GM18505 (cell line): ENCODE measurements around the gene CLSTN3.
"Not testable (repeated sequence)": the region's sequence is repeated elsewhere in the genome, so short reads cannot be mapped to it uniquely, and the experiment has no call there.

Source experiments
- ATAC-seq: cut with Tn5 transposase; IDR thresholded peaks from one replicate; pipeline ENCODE4 v1.9.1; 2021; ENCODE audit not compliant: unreplicated experiment
- POLR2A ChIP-seq: IDR thresholded peaks from 4 replicates; pipeline ENCODE4 v1.6.1; 2011; ENCODE audit warnings: borderline replicate concordance; ENCODE audit not compliant: insufficient read depth, insufficient read length; ENCODE audit errors: extremely low read depth

CLSTN3 gene

GRCh38 chr12:7096006-7096932 lies 33.9 kb upstream of the CLSTN3 start:
- ATAC-seq, result no peak
- TF ChIP-seq POLR2A, result no peak

DNA sequence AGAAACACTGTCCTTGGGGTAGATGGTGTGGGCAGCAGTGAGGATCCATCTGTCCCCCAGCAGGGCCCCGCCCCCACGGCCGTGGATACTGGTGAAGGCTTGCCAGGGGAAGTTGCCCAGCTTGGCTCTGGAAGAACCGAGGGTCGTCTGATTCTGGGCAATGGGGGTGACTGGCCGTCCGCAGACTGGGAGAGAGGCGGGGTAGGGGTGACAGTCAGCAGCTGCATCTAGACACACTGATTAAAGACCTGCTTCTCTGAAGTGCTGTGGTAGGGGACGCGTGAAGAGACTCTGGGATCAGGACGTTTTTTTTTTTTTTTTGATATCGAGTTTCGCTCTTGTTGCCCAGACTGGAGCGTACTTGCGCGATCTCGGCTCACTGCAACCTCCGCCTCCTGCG lies 33.2 kb upstream of the CLSTN3 start:
- no peak for TF ChIP-seq POLR2A
- no peak for ATAC-seq

- no peak for ATAC-seq
- no peak for TF ChIP-seq POLR2A
These were observed 30.7 kb upstream of the CLSTN3 start for GRCh38 chr12:7099290-7099996.

DNA sequence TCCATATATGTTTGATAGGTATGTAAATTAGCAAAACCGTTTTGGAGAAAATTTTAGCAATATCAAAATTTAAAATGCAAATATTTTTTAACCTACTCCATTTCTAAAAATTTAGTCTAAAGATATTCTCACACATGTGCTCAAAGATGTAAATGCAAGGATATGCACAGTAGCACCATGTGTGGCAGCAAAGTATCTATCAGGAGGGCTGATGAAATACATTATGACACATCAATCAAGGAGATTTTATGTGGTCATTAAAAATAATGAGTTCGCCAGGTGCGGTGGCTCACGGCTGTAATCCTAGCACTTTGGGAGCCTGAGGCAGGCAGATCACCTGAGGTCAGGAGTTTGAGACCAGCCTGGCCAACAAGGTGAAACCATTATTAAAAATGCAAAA lies 29.9 kb upstream of the CLSTN3 start:
- ATAC-seq, result no peak
- no peak for TF ChIP-seq POLR2A

DNA sequence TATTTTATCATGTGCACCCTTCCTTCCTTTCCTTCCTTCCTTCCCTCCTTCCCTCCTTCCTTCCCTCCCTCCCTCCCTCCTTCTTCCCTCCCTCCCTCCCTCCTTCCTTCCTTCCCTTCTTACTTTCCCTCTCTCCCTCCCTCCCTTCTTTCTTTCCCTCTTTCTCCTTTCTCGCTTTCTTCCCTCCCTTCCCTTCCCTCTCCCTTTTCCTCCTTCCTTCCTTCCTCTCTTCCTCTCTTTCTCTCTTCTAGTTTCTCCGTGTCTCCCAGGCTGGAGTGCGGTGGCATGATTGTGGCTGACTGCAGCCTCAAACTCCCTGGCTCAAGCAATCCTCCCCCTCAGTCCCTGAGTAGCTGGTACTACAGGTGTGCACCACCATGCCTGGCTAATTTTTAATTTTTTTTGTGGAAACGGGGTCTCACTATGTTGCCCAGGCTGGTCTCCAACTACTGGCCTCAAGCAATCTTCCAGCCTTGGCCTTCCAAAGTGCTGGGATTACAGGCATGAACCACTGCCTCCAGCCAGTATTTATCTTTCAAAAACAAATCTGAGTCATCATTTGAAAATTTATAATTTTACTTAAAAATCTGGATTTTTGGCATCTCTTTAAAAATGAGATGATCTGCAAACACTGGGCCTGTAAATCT lies 29.0 kb upstream of the CLSTN3 start:
- ATAC-seq, result no peak
- TF ChIP-seq POLR2A, result no peak

DNA sequence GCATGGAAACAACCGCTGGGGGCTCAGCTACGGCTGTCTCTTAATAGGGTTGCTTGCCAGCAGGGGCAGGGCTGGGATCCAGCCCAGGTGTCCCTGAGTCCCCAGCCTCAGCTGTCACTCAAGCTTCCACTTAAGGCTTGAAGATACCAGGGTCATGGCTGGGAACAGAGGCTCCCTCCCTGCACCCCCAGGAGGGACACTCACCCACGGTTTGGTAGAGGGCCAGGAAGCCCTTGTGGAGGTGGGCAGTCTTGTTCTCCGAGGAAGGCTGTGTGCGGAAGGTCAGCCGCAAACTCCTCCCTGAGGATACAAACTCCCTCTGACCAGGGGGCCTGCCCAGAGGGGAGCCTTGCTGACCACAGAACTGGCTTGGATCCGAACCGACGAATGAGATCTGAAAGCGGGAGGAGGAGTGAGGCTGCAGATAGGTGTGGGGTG lies 28.5 kb upstream of the CLSTN3 start:
- no peak for TF ChIP-seq POLR2A
- no peak for ATAC-seq

DNA sequence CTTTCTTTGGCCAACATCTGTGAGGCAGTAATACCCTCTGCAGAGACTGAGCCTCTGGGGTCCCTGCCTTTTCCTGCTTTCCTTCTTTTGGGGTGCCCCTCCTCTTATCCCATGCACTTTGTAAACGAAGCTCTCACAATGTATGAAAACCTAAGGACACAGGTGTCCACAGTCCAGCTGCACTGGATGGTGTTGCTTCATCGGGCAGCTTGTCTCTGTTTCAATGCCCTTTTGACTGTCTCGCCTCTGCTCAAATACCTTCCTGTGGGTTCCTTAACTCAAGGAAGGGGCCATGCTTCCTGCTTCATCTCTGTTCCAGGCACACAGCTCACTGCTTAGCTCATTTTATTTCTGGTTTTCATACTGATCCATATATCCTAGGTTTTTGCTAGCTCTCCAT lies 27.6 kb upstream of the CLSTN3 start:
- ATAC-seq, result no peak
- TF ChIP-seq POLR2A, result no peak

DNA sequence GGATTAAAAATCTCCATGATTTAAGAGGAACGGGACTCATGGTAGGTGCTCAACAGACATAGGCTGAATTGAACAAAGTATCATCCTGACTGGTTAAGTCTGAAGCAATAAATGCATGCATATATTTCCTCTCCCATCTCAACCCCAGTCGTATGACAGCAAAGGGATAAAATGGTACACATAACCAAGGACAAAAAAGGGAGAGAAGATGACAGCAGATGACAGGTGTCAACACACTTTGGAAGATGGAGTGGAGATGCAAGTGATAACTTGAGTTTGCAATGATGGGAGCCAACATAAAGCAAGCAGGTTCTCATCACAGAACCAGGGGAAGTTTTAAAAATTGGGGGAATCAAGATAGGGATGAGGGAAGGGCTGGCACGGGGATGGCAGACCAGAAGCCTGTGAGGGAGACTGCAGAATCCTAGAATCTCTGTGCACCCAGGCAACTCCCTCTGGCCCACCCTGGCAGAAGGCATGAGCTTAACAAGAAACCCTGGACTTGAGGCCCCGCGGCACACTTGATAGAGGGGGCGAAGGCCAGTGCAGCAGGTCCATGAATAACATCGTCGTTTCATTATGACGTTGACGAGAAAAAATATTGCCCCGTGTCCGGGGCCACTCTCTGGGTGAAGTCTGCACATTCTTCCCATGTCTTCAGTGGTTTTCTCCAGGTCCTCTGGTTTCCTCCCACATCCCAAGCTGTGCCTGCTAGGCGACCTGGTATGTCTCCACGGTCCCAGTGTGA lies 26.2 kb upstream of the CLSTN3 start:
- no peak for TF ChIP-seq POLR2A
- no peak for ATAC-seq

DNA sequence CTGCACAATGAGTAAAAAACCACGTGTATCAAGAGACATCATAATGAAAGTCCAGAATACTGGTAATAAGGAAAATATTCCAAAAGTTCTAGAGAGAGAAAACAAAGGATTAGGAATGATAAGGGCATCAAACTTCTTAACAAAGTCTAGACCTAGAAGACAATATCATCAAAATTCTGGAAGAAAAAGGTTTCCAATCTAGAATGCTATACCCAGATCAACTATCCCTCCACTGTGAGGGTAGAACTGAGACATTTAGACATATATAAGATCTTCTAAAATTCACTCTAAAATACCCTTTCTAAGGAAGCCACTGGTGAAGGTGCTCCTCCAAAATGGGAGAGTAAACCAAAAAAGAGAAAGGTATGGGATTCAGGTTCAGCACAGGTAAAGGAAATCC lies 24.1 kb upstream of the CLSTN3 start:
- TF ChIP-seq POLR2A, result no peak
- no peak for ATAC-seq

GRCh38 chr12:7107181-7107580 lies 23.0 kb upstream of the CLSTN3 start:
- not testable (repeated sequence) for ATAC-seq

DNA sequence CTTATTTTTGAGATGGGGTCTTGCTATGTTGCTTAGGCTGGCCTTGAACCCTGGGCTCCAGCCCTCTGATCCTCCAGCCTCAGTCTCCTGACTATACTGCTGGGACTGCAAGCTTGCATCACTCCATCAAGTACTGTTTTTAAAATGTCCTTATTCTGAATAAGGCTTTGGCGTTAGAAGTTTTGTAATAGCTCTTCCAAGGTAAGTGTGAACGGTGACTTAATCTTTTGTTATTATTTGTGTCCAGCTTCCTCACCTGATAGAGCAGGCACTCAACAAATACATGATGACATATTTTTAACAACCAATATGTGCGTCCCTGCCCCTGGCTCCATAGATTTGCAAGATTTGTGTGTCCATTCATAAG lies 22.6 kb upstream of the CLSTN3 start:
- no peak for TF ChIP-seq POLR2A
- ATAC-seq, result no peak

DNA sequence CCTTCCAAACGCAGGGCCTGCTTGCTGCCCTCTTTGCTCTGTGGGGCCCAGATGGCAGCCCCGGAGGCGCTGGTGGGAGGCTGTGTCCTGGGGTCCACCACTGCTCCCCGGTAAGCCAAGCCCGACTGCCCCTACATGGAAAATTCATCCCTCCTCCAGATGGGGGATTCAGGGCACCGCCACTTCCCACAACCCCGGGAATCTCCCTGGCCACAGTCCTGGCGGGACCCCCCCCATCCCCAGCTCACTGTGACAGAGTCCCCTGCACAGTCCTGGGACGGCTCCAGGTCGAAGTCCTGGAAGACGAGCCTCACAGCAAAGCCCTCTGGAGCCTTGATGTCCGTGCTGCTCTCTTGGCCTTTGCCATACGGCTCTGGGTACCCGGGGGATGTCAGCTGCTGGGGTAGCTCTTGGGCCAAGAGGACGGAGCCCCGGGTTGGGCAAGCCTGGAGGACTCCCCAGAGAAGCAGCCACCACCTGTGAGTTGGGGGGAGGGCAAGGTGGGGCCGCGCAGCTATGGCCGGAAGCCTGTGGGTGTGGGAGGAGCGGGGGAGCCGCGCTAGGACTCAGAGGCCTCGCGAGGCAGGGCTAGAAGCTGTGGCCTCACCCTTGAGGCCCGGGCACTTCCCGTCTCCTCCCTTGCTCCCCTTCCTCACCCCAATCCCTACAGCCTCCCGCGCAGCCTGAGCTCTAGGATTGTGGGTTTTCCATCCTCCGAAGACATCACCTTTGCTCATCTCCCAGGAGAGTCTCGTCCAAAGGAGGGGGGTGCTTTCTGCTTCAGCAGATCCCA lies 22.0 kb upstream of the CLSTN3 start:
- TF ChIP-seq POLR2A, result peak; percentile 96
- peak; percentile 85 for ATAC-seq
